Activated CD8-positive, alpha-beta T cell treated with anti-CD3 and anti-CD28 coated beads for 36 hours (primary cell): ENCODE results near the gene RNF169. TPM values are rescaled to one million over a fixed set of nuclear protein-coding genes. Genes with fewer than 3 reads are reported as not detected.

ENCODE experiments used
- ATAC-seq: fragments of 200-7000 bp; cut with Tn5 transposase; one replicate; pipeline ENCODE4 v1.10.0; 2021; ENCODE audit warnings: mild to moderate bottlenecking, moderate library complexity
- CTCF ChIA-PET: fragments of 350-600 bp; sonication (Branson Sonifier 250); formaldehyde crosslinking; loops from one replicate; lab custom pipeline; 2021; ENCODE audit warnings: antibody characterized with exemption; lab: Charles Lee
- POLR2A ChIA-PET: fragments of 350-600 bp; sonication (Branson Sonifier 250); formaldehyde crosslinking; loops from one replicate; lab custom pipeline; 2021; ENCODE audit warnings: antibody characterized with exemption; lab: Charles Lee
- DNase-seq: peaks from one replicate; pipeline ENCODE4 v3.0.0-alpha.2; 2020
- H3K27ac Mint-ChIP-seq: one replicate; pipeline ENCODE4 v1.8.0; 2021; ENCODE audit warnings: mild to moderate bottlenecking, mixed read lengths
- H3K27me3 Mint-ChIP-seq: one replicate; pipeline ENCODE4 v1.8.0; 2021; ENCODE audit warnings: mixed read lengths
- H3K36me3 Mint-ChIP-seq: one replicate; pipeline ENCODE4 v1.8.0; 2021; ENCODE audit warnings: low read depth, mixed read lengths
- H3K4me1 Mint-ChIP-seq: one replicate; pipeline ENCODE4 v1.8.0; 2021; ENCODE audit warnings: low read depth, mixed read lengths
- H3K4me3 Mint-ChIP-seq: one replicate; pipeline ENCODE4 v1.8.0; 2021; ENCODE audit warnings: mild to moderate bottlenecking, moderate library complexity, mixed read lengths
- H3K9me3 Mint-ChIP-seq: one replicate; pipeline ENCODE4 v1.8.0; 2021; ENCODE audit warnings: mixed read lengths
- CTCF ChIP-seq: fragments of 200-600 bp; IDR thresholded peaks from one replicate; pipeline ENCODE4 v1.8.0; 2022; ENCODE audit warnings: antibody characterized with exemption, mild to moderate bottlenecking
- intact Hi-C: fragments of 100-400 bp; cut with micrococcal nuclease; formaldehyde crosslinking; loops from one replicate; pipeline ENCODE4 v1.10.0; 2022
- microRNA-seq: library from miRNA; unstranded; fragments of <30 nt; microRNA quantifications from one replicate; pipeline ENCODE4 v1.2.0, GENCODE V29; 2022; ENCODE audit warnings: borderline microRNAs expressed, borderline replicate concordance
- total RNA-seq, 2 experiments: library from RNA; stranded (reverse); gene quantifications; one replicate each; pipeline ENCODE4 v1.2.3, GENCODE V29; 2021

The RNF169 gene
- total RNA-seq, 2 experiments from 2014 or later, result 13.9 to 14.2 TPM

GRCh38 chr11:74877132-74877531 lies 128.5 kb downstream of the RNF169 start:
- H3K4me3 Mint-ChIP-seq, result no peak overlapping the region
- peak; percentile 52 for DNase-seq
- ChIA-PET POLR2A (no interaction called here), CTCF (no interaction called here)
- H3K27ac Mint-ChIP-seq, result no peak overlapping the region
- peaks cover 27% of the 10 kb centered on the region for H3K9me3 Mint-ChIP-seq
- peaks cover 47% of the 10 kb centered on the region for H3K36me3 Mint-ChIP-seq
- no peaks in the 10 kb centered on the region for H3K4me1 Mint-ChIP-seq
- no peaks in the 10 kb centered on the region for H3K27me3 Mint-ChIP-seq
- no peak for ATAC-seq
- intact Hi-C loops, result no loop called here
- peak; percentile 71 for TF ChIP-seq CTCF

Small RNA genes lying within 50 kb of the gene (microRNA-seq; reads per million reads assigned to microRNA genes)
- not detected for gene MIR4696

Other genes with a start within 250 kb of the RNF169 start
- gene POLD3, start 156.3 kb upstream of the RNF169 start, total RNA-seq, result 10 to 100 TPM; 56.0 to 67.2 TPM
- gene CHRDL2, start 17.4 kb upstream of the RNF169 start, total RNA-seq, result not detected
- 10 to 100 TPM; 19.0 to 19.3 TPM for gene XRRA1, start 200.2 kb downstream of the RNF169 start, total RNA-seq
- gene SPCS2, start 200.4 kb downstream of the RNF169 start, total RNA-seq, result 100 to 1,000 TPM in 1 of 2 experiments, 10 to 100 TPM in 1; 99.3 to 117 TPM
- 10 to 100 TPM; 18.6 to 19.4 TPM for gene NEU3, start 240.1 kb downstream of the RNF169 start, total RNA-seq